Measurements from ENCODE around the gene MSLN. TPM values are rescaled to one million over a fixed set of nuclear protein-coding genes. Genes with fewer than 3 reads are reported as not detected.

The MSLN gene
- total RNA-seq, 1 donor from 2014 or later, result 0.77 TPM

DNA sequence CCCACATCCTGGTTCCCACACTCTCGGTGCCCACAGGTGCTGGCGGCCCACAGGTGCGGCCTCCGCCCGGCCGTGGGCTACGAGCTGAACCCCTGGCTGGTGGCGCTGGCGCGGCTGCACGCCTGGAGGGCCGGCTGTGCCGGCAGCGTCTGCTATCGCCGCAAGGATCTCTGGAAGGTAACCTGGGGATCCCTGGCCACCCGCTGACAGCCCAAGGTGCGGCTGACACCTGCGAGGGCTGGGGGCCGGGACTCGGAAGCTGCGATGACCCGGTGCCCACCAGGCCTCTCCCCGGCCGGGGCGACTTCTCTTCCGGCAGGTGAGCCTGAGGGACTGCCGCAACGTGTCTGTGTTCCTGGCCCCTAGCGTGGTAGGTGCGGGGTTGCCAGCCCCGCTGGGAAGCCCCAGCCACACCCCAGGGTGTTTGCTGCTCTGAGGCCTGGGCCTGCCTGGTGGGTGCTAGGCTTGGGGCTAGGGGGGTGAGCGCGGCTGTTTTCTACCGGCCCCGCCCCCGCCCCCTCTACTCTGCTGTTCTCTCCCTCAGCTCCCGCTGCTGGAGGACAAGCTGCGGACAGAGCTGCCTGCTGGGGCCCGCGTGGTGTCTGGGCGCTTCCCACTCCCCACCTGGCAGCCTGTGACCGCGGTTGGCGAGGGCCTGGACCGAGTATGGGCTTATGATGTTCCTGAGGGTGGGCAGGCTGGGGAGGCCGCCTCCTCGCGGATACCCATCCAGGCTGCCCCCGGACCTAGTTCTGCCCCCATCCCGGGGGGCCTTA is 38.6 kb upstream of the MSLN start:
- H3K4me1 Mint-ChIP-seq (ENCODE audit: unreplicated experiment), result peaks cover 8% of the 10 kb centered on the region
- no peak for DNase-seq (ENCODE audit: extremely low spot score, unreplicated experiment)
- H3K36me3 Mint-ChIP-seq, result no peaks in the 10 kb centered on the region
- H3K27me3 Mint-ChIP-seq, result no peaks in the 10 kb centered on the region
- H3K9me3 Mint-ChIP-seq, result no peaks in the 10 kb centered on the region
- no peak overlapping the region for H3K27ac Mint-ChIP-seq
- H3K4me3 Mint-ChIP-seq, result peak overlapping the region; percentile 49
- TF ChIP-seq, protein P1, sequence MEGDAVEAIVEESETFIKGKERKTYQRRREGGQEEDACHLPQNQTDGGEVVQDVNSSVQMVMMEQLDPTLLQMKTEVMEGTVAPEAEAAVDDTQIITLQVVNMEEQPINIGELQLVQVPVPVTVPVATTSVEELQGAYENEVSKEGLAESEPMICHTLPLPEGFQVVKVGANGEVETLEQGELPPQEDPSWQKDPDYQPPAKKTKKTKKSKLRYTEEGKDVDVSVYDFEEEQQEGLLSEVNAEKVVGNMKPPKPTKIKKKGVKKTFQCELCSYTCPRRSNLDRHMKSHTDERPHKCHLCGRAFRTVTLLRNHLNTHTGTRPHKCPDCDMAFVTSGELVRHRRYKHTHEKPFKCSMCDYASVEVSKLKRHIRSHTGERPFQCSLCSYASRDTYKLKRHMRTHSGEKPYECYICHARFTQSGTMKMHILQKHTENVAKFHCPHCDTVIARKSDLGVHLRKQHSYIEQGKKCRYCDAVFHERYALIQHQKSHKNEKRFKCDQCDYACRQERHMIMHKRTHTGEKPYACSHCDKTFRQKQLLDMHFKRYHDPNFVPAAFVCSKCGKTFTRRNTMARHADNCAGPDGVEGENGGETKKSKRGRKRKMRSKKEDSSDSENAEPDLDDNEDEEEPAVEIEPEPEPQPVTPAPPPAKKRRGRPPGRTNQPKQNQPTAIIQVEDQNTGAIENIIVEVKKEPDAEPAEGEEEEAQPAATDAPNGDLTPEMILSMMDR (conservative IDR thresholded peaks at IDR 0.05), result no peak

DNA sequence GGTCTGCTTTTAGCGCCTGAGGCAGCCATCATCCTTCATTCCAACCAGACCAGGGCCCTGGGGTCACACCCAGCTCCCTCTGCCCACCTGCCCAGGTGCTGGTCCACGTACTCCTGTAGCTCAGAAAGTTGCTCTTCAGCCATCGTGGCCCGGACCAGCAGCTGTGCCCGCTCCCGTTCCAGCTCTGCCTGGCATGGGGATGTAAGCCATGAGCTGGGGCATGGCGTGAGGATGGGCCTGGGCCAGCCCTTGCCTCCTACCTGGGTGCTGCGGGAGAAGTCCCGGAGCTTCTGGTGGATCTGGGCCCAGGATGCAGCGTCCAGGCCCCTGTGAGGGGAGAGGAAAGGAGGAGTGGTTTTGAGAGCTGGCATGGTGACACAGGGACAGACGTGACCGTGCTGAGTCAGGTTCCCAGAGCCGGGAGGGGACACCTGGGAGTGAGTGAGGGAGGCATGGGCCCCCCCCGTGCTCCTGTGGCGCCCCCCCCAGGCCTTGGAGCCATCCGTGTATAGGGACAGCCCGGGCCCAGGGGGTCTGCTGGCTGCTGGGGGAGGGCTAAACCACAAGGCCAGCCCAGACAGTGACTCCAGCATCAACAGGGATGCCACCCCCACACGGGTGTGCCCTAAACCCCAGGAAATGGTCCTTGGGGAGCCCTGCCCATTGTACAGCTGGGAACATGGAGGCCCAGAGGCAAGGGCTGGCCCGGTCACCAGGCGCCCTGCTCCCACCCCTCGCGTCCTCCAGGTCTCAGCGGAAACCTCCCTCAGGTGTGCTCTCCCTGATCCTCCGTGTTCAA is 37.5 kb upstream of the MSLN start:
- TF ChIP-seq, protein P1 (conservative IDR thresholded peaks at IDR 0.05), result no peak
- Mint-ChIP-seq H3K4me1 (ENCODE audit: unreplicated experiment) (peaks cover 8% of the 10 kb centered on the region), H3K36me3 (no peaks in the 10 kb centered on the region), H3K27me3 (no peaks in the 10 kb centered on the region), H3K27ac (no peak overlapping the region), H3K9me3 (no peaks in the 10 kb centered on the region), H3K4me3 (peak overlapping the region; percentile 49)
- no peak for DNase-seq (ENCODE audit: extremely low spot score, unreplicated experiment)

DNA sequence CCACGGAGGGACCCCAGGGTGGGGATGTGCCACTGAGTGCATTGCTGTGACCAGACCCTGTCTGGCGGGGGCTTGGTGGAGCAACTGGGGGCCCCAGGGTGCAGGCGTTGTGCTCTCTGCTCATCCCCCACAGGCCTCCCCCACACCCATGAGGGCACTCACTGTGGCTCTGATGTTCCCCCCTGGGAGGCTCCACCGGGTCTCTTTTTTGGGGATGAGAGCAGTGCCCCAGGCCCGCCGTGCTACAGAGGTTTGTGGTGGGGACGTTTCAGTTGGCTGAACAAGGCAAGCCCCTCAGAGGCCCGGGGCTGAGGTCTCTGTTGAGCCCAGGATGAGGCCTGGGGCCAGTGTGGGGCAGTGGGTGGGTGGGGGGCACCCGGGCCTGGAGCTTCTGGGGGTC is 36.8 kb upstream of the MSLN start:
- no peak for DNase-seq (ENCODE audit: extremely low spot score, unreplicated experiment)
- Mint-ChIP-seq H3K27me3 (no peaks in the 10 kb centered on the region), H3K36me3 (no peaks in the 10 kb centered on the region), H3K27ac (no peak overlapping the region), H3K4me3 (no peak overlapping the region), H3K4me1 (ENCODE audit: unreplicated experiment) (peaks cover 6% of the 10 kb centered on the region), H3K9me3 (no peaks in the 10 kb centered on the region)
- TF ChIP-seq, protein P1 (conservative IDR thresholded peaks at IDR 0.05), result no peak

DNA sequence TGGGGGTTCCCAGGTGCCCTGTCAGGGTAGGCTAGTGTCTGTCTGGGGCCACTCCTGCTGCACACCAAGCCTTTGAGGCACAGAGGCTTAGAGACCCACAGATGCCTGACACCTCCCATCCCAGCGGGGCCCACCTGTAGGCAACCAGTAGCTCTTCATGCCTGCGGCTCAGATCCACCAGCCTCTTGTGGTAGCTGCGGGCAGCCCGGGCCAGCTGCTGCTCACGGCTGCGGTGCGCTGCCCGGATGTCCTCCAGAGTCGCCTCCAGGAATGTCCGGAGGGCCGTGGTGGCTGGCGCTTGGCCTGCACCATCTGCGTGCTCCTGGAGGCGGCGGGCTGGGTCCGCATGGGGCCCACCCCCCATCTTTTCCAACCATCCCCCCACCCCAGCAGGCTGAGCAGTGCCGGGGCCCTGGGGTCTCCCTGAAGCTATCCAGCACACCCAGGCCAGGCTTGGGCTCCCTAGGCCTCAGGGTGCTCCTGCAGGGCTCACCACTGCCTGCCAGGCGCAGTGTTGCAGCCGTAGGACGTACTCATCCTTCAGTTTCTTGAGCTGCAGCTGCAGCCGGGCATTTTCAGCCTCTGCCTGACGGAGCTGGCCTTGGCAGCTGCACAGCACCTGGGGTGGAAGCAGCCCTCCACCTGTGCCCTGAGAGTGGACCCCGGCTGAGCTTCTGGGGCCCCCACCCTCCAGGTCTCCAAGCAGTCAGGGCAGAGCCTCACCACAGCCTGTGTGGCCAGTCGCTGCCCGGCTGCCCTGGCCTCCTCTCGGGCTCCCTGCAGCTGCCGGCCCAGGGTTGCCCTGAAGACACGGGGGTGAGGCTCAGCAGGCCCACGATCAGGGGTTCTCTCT is 36.1 kb upstream of the MSLN start:
- TF ChIP-seq, protein P1 (conservative IDR thresholded peaks at IDR 0.05), result no peak
- no peak for DNase-seq (ENCODE audit: extremely low spot score, unreplicated experiment)
- no peaks in the 10 kb centered on the region for H3K4me1 Mint-ChIP-seq (ENCODE audit: unreplicated experiment)
- H3K9me3 Mint-ChIP-seq, result no peaks in the 10 kb centered on the region
- H3K27me3 Mint-ChIP-seq, result no peaks in the 10 kb centered on the region
- H3K27ac Mint-ChIP-seq, result no peak overlapping the region
- H3K36me3 Mint-ChIP-seq, result no peaks in the 10 kb centered on the region
- no peak overlapping the region for H3K4me3 Mint-ChIP-seq

DNA sequence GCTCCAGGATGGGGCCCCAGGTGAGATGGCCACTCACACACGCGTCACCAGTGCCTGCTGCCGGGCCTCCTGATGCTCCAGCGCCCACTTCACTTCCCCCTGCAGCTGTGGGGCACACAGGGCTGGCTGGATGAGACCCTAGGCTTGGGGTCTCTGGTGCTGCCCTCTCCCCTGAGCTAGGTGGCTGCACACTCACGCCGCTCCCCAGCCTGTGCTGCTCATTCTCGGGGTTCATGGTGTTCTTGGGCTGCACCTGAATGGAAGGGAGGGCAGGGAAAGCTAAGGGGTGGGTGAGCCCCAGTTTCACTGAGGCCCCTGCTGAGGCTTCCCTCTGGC is 35.5 kb upstream of the MSLN start:
- TF ChIP-seq, protein P1 (conservative IDR thresholded peaks at IDR 0.05), result no peak
- Mint-ChIP-seq H3K27me3 (no peaks in the 10 kb centered on the region), H3K27ac (no peak overlapping the region), H3K4me3 (peak overlapping the region; percentile 57), H3K36me3 (no peaks in the 10 kb centered on the region), H3K9me3 (no peaks in the 10 kb centered on the region), H3K4me1 (ENCODE audit: unreplicated experiment) (no peaks in the 10 kb centered on the region)
- DNase-seq (ENCODE audit: extremely low spot score, unreplicated experiment), result no peak
